ENCODE data around the gene DES.

- no peak for TF ChIP-seq CTCF (IDR thresholded peaks at IDR 0.05; ENCODE audit: low read length)
- no peak for TF ChIP-seq EZH2 (optimal IDR thresholded peaks at IDR 0.05; ENCODE audit: low read depth, low read length)
Observed at GRCh38 chr2:219445220-219445640, 27.1 kb downstream of the DES start.
